ENCODE data around the gene PIGL.

DNA sequence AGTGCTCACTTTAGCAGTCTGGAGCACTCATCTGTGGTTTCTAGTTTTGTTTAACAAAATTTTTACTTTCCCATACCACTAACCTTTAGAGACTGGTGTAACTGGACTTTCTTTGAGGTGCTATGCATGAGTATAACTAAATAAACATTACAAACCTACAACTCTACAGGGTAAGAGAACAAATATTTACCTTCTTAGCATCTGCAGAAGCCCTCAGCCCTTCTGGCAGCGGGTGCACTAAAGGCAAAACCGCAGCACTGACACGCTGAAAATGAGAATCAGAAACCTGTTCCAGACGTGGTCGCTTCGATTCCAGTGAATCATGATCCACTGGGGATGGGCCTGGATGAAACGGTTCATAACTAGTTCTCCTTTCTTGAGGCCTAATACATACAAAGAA, 45.4 kb upstream of the PIGL start:
- TF ChIP-seq GATA2 (IDR thresholded peaks at IDR 0.05; ENCODE audit: low read depth, low read length) (no peak), GATA3 (IDR thresholded peaks at IDR 0.05; ENCODE audit: low read depth, low read length) (no peak)
